Activated gamma-delta T cell (primary cell): ENCODE data around the gene INTS3.
"Not testable (repeated sequence)": the region's sequence is repeated elsewhere in the genome, so short reads cannot be mapped to it uniquely, and the experiment has no call there.

Source experiments
- DNase-seq: peaks from one replicate; lab custom pipeline; 2025; lab: John Stamatoyannopoulos, UW

INTS3 gene

GRCh38 chr1:153698923-153699714, 28.7 kb upstream of the INTS3 start:
- DNase-seq: no peak

- DNase-seq: no peak
These were observed 28.1 kb upstream of the INTS3 start for GRCh38 chr1:153699768-153700167.

GRCh38 chr1:153705484-153705883, 22.4 kb upstream of the INTS3 start:
- no peak for DNase-seq

- DNase-seq: no peak
These were observed 16.8 kb upstream of the INTS3 start for GRCh38 chr1:153711026-153711425.

- not testable (repeated sequence) for DNase-seq
These were observed 11.6 kb upstream of the INTS3 start for GRCh38 chr1:153716211-153716610.

DNA sequence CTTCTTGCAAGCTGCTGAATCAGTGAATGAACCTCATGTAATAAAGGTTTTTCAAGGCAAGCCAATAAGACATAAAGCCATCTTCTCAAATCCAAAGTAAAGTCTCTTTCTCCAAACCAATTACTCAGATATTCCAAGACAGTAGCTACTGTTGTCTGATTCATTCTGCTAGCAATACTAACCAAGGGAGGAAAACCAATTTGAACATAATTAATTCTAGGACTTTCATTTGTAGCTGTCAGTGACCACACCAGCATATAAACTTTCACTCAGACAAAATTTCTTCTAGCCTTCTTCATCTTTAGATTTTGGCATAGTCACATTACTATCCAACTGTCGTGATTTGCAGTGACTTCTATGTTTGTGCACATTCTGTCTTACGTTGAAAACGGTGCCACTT, 10.5 kb upstream of the INTS3 start:
- DNase-seq: no peak

- DNase-seq: no peak
These were observed 4.2 kb upstream of the INTS3 start for GRCh38 chr1:153723687-153724086.

- DNase-seq: not testable (repeated sequence)
These were observed 3.2 kb upstream of the INTS3 start for GRCh38 chr1:153724634-153725033.

GRCh38 chr1:153728305-153729066, 636 bp downstream of the INTS3 start:
- DNase-seq: no peak

DNA sequence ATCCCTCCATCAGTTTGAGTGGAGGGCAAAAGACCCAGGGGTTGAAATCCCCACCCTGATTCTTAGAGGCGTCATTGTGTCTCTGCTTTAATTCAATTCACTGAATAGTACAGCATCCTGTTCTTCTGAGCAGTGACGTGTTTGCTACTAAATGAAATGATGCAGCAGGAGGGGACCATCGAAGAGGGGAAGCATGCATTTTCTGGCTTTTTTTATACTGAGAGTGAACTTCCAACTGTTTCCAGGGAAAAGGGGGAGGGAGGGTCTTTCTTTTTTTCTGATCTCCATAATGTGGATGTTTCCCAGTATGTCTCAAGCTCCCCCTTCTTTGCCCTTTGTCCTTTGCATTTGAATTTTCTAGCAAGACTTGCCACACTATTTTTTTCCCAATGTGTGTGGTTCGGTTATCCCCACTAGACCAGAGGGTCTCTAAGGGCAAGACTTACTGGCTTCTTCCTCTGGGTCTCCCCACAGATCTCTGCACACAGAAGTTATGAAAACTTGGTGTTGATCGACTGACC, 2.7 kb downstream of the INTS3 start:
- DNase-seq: no peak

DNA sequence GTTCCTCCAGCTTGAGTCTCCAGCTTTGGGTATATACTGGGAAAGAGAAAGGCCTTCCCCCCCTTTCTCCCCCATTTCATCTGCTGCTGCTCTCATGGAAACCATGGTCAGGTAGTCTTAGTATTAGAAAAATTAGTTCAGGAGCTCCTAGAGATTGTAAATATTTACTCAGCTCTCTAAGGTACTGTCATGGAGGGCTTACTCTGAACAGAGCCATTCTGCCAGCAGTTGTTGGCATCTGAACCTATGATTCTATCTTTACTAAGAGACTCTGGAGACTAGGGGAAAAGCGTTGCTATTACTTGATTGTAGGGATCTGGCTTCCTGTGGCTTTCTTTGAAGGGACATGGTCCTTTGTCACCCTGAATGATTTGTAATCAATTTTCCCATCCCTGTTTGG, 6.1 kb downstream of the INTS3 start:
- DNase-seq: no peak

DNA sequence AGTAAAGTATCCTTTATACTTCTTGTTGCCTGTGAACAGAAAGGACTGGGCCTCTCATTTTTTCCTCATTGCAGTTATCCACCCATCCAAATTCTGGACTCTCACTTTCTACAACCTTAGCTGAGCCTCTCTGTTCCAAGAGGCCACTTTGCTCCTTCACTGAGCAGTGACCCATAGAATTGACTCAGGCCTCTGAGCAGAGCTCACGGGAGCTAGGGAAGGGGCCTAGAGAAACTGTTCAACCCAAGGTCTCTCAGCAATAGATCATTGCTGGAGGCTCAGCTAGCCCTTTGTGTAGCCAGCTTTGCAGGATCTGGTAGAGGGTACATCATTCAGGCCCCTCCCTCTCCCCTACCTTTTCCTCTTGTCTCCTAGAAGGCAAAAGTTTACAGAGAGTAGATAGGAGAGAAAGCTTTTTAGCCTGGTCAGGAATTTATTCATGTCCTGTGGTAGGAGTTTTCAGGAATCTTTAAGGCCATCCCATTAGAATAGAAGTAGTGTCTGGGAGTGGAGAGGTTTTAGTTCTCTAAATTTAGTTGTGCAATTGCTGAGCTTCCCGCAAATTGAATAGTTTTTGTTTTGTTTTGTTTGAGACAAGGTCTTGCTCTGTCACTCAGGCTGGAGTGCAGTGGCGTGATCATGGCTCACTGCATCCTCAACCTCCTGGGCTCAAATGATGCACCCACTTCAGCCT, 6.7 kb downstream of the INTS3 start:
- no peak for DNase-seq

DNA sequence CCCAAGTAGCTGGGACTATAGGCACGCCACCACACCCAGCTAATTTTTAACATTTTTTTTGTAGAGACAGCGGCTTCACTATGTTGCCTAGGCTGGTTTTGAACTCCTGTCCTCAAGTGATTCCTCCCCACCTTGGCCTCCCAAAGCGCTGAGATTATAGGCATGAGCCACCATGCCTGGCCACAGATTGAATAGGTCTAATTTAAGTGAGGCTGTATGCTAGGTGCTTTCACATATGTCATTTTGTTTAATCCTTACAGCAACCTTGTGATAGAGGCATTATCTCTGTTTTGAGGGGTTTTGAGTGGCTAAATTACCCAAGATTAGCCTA, 7.2 kb downstream of the INTS3 start:
- DNase-seq: no peak

GRCh38 chr1:153741986-153742385, 14.1 kb downstream of the INTS3 start:
- DNase-seq: no peak

- DNase-seq: no peak
These were observed 14.7 kb downstream of the INTS3 start for GRCh38 chr1:153742411-153743142.

GRCh38 chr1:153745417-153745816, 17.6 kb downstream of the INTS3 start:
- no peak for DNase-seq

DNA sequence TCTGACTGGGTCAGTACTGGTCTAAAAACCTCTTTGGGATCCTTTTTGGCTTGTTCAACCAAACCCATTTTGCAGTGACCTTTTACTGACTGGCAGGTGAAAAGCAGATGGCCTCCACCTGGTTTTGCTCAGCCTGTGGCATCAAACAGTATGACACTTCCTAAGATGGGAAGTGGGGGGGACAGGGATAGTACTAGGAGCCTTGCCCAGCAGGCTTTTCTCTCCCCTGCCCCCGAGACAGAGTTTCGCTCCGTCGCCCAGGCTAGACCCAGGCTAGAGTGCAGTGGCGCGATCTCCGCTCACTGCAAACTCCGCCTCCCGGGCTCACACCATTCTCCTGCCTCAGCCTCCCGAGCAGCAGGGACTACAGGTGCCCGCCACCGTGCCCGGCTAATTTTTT, 18.3 kb downstream of the INTS3 start:
- DNase-seq: no peak

DNA sequence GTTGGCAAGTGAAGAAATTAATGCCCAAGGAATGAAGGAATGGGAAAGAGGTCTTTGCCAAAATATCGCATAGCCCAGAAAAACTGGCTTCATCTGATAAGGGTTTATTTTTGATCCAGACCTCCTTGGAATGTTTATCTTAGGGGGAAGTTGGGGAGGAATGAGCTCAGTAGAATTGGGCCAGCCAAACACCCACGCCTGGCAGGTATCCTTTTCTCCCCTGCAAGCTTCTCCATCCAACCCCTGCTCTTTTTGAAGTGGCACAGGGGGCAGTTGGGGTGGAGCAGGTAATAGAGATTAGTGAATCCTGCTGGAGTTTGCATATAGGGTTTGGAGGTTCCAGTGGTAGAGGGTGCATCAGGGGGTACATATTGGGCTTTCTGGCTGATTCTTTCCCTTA, 21.1 kb downstream of the INTS3 start:
- no peak for DNase-seq

GRCh38 chr1:153749408-153750005, 21.7 kb downstream of the INTS3 start:
- peak; percentile 32 for DNase-seq

DNA sequence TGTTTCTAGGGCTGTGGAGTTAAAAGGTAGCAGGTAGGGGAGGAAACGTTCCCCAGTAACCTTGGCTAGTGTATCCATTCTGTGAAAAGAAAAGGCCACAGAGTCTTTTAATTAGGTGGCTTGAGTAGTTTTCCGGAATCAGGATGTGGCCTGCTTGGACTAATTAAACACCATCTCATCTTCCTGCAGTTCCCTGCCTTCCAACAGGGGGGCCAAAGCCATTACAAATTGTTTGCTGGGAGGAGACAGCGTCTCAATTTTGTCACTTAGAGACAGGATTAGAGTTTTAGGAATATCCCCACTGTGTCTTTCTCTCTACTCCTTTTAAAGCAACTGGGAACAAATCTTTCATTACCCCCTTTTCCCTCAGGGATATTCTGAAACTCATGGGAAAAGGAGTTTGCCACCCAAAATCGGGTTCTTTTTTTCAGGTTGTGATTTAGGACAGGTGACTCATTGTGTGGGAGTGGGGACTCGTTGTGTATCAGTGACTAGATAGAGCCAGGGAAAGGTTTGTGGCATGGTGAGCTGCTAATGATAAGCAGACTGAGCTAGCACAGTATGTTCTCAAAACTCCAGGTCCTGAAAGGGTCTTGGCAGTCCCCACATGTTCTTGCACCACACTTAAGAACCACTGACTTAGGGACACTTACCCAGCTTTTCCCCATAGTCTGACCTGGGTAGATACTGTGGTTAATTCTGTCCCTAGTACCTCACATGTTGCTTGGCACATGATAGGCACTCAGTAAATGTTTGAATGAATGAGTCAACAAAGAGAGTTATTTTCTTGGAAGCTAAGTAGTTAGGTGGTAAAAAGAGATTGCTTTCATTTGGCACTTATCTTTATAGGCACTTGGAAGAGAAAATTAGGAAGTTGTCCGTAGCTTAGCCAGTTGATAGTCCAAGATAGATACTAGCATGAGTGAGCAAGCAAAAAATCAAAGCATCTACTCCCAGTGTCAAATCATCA, 22.5 kb downstream of the INTS3 start:
- DNase-seq: no peak
